Renal cortex interstitium (tissue), 11 donors: ENCODE data around the gene GPX4. TPM values are rescaled to one million over a fixed set of nuclear protein-coding genes. Genes with fewer than 3 reads are reported as not detected.

ENCODE experiments used
- DNase-seq, 11 donors: peaks; one replicate each; pipeline ENCODE4 v3.0.0-alpha.2; 2013; ENCODE audit warnings: low read depth in 9 of 11, low spot score in 4 of 11; ENCODE audit errors: extremely low read depth in 1 of 11
- polyA plus RNA-seq, 3 donors: library from polyadenylated mRNA; unstranded; fragments of 120-200 nt; gene quantifications; one replicate each; pipeline ENCODE4 v1.2.1, GENCODE V29; 2013; ENCODE audit not compliant: insufficient read length in 3 of 3

GPX4 gene
- polyA plus RNA-seq, 3 donors, result 237 to 269 (median 243) TPM

DNA sequence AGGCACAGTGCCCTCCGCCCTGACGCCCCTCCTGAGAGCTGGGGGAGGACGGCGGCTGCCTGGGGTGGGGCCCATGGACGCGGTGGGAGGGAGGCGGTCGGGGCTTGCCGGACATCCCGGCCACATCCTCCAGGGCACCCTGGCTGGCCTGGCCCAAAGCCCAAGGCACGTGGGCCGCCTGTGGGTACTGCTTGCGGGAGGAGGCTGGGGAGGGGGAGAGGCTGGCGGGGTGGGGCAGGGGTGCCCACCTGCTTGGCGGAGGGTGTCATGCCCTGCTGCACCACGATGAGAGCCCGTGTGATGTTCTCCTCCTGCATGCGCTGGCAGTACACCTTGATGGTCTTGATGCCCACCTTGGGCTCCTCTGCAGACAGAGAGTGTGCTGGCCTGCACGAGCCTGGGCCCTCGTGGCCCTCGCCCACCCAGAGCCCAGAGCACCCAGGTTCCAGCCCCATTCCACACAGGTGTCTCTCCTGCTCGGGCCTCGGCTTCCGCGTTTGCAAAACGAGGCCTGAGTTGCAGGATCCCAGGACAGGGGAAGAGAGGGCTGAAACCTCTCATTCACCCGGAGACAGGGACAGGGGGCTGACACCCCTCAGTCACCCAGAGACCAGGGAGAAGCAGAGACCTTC lies 12.1 kb upstream of the GPX4 start:
- no peak for DNase-seq

DNA sequence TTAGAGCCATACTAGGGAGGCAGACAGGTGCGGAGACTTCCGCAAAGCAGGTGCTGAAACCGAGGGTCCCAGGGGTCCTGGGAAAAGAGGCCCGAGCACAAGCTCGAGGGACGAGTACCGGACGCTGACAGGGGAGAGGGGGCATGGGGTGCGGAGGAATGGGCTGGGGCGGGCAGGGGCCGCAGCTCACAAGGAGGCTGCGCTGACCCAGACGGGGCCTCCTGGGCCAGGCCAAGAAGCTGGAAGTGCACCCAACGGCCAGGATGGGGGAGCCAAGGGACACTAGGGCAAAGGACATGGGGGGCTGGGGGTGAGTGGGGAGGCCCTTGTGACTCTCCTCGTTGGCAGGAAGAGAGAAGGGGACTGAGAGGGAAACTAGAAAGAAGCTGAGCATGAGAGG lies 10.5 kb upstream of the GPX4 start:
- DNase-seq, result no peak

DNA sequence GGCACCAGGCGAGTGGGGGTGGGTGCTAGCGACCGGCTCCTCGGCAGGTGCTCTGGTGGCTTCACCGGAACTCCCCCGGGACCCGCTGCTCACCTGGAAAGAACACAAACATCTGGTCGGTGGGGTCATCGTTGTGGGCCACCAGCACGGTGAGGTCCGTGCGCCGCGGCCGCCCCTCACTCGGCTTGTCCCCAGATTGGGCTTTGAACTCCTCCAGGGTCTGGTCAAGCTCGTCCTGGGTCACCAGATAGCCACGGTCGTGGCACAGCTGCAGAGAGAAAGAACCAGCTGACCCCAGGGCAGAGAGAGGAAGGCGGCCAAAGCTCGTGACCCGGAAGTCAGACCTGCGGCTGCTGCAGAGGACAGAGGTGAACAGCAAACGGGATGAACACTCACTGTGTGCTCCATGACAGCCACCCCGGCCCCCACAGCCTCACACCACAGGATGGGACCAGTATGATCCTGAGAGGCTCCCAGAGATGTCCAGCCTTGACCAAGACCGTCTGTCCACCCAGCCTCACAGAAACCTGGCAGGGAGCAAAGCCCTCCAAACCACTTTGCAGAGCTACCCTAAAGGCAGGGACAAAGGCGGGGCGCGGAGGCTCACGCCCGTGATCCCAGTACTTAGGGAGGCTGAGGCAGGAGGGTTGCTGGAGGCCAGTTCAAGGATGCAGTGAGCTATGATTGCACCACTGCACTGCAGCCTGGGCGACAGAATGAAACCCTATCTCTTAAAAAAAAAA lies 9.8 kb upstream of the GPX4 start:
- no peak for DNase-seq

DNA sequence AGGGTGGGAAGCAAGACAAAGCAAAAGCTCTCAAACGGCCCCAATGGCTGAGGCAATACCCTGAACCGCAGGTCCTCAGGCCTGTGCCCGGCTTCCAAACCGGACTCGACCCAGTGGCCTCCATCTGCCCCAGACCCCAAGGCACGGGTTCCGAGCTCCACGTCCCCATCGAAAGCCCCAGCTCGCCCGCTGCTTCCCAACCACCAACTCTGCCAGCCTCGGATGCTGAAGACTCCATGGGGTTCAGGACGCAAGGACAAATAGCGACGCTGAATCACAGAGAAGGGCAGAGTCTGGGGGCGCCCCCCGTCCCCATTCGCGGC lies 9.2 kb upstream of the GPX4 start:
- DNase-seq, result no peak

DNA sequence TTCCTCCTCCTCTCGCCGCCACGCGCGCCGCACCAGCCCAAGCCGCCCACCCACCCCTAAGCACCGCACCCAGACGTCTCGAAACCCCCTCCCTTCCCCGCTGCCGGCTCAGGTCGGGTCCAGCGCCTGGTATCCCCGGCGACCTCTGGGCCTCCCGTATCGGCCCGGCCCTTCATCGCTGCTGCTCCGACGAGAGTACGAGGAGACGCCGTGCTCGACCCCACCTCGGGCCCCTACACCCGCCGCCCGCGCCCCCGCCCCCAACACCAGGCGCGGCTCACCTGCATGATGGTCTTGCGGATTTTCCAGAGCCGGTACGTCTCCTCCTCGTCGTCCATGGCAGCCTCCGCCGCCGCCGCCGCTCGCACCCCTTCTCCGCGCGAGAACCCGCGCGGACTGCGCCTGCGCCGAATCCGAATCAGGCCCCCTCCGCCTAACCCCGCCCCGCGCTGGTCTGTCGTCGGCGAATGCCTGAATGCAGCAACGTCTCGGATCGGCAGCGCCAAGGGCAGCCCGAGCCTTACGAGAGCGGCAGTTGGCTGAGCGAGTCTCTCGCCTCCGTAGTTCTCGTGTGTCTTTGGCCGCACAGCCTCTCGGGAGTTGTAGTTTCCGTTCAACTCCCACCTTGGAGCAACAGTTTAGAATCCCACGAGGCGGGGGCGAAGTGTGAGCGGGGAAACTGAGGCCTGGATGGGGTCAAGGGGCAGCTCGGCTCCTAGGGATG lies 8.7 kb upstream of the GPX4 start, which contains the start of gene POLR2E:
POLR2E (minus strand) TSS at position 398 of the 724 bp plus-strand sequence; CDS start at position 338, 60 bp downstream.
- DNase-seq, result peak; percentile 91 to 97 (median 96)

DNA sequence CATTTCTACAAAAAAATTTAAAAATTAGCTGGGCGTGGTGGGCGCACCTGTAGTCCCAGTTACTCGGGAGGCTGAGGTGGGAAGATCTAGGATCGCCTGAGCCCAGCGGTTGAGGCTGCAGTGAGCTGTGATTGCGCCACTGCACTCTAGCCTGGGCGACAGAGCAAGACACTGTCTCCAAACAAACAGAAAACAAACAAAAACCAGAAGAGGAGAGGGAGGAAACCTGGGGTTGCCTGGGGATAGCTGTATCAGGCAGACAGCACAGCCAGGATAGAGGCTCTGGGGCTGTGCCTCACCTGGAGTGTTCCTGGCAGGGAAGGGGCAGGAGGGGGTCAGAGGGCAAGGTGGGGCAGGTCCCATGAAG lies 6.0 kb upstream of the GPX4 start:
- DNase-seq, result no peak

DNA sequence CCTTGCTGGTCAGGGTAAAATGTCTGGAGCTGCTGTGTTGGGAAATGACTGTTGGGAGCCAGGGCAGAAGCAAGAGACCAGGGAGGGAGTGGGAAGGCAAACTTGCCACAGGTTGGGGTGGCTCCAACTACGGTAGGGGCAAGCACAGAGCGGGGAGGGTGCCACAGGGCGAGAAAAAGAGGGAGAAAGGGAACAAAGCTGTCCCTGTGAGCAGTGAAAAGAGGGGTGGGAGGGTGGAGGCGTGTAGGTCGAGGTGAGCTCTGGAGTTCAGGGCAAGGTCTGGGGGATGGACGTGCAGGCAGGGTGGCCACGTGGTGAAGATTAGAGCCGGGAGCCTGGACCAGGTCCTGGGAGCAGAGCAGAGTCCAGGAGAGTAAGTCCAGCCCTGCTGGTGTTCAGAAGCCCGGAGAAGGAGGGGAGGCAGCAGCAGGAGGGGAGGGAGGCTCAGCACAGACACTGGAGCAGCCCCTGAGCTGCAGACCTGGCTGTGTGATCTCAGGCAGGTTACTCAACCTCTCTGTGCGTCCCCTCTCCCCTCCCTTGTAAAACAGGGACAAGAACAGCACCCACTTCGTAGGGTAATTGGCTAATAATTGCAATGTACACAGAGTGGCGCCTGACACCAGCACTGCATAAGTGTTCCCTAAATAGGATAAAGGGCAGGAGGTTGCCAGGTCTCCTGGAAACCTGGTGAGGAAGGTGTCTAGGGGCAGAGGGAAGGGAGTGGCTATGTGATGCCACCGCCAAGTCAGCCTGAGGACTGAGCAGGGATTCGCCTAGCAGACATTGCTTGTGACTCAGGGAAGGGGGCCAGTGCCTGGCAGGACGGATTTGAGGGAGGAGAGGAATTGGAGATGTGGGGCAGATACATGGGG lies 5.4 kb upstream of the GPX4 start:
- no peak for DNase-seq

DNA sequence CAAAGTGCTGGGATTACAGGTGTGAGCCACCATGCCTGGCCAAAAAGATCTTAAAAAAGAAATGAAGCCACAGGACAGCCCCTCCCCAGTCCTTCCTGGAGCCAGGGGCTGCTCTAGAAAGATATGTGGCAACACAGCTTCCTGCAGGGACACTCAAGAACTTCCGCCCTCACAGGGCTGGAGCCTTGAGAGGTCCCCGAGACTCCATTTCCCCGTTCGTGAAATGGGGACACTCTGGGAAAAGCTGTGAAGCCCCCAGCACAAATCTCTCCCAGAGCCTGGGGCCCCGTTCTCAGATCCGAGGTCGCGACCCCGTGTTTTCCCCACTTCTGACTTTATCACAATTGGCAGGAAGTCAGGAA lies 2.5 kb upstream of the GPX4 start:
- no peak for DNase-seq

DNA sequence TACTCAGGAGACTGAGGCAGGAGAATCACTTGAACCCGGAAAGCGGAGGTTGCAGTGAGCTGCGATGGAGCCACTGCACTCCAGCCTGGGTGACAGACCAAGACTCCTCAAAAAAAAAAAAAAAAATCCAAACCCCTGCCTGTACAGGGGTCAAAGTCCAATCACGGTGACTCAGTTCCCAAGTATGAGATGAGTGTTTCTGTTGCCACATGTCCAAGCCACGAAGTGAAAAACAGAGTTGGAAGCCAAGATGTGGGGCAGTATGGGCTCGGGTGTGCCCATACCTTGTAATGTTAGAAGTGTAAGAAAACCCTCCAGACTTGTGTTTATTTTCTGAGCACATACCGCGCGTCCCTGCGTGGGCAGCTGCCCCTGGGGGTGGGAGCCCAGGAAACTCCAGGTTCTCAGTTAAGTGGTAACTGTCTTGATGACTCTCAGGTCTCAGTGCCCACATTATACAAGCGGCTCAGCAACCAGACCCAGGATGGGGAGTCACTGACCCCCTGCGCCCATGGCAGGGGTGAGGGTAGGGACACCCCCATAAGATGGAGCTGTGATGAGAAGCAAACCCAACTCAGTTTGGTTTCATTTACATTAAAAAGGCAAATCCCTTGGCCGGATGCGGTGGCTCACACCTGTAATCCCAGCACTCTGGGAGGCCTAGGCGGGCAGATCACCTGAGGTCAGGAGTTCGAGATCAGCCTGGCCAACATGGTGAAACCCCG lies 1.2 kb upstream of the GPX4 start:
- DNase-seq, result peak in 1 of 11 donors; percentile 18

DNA sequence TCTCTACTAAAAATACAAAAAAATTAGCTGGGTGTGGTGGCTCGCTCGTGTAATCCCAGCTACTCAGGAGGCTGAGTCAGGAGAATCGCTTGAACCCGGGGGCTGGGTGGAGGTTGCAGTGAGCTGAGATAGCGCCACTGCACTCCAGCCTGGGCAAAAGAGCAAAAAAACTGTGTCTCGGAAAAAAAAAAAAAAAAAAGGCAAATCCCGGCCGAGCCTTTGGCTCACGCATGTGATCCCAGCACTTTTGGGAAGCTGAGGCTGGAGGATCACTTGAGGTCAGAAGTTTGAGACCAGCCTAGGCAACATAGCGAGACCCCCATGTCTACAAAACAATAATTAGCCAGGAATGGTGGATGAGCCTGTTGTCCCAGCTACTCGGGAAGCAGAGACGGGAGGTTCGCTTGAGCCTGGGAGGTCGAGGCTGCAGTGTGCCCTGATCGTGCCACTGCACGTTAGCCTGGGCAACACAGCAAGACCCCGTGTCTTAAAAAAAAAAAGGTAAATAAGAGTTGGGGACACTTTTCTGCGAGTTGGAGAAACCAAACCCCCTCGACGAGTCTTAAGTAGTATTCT lies 574 bp upstream of the GPX4 start:
- no peak for DNase-seq

DNA sequence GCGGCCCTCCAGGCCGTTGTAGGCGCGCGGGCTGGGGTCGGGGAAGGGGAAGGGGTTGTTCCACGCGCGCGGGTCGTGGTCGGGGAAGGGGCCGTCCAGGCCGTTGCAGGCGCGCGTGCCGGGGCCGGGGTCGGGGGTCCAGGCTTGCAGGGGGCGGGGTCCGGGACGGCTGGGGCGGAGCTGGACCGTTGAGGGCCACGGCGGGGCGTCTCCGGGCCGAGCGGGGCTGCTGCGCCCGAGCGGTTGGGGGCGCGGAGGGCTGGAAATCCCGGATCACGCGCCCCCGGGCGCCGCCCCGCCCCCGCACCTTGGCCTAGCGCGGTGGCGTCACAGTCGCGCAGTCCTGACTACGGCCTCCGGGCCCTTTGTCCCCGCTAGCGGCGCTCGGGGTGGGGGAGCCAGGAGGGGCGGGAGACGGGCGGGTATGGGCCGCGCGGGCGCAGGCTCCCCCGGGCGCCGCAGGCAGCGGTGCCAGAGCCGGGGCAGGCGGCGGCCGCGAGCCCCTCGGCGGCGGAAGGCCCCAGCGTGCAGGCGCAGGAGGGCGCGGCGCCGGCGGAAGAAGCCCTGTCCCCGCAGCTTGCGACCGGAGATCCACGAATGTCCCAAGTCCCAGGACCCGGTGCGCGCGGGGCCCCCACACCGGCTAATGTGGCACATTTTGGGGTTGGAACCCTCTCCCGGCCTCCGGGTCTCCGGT lies 665 bp downstream of the GPX4 start:
- DNase-seq, result peak in 6 of 11 donors; percentile 51 to 72 (median 62)

DNA sequence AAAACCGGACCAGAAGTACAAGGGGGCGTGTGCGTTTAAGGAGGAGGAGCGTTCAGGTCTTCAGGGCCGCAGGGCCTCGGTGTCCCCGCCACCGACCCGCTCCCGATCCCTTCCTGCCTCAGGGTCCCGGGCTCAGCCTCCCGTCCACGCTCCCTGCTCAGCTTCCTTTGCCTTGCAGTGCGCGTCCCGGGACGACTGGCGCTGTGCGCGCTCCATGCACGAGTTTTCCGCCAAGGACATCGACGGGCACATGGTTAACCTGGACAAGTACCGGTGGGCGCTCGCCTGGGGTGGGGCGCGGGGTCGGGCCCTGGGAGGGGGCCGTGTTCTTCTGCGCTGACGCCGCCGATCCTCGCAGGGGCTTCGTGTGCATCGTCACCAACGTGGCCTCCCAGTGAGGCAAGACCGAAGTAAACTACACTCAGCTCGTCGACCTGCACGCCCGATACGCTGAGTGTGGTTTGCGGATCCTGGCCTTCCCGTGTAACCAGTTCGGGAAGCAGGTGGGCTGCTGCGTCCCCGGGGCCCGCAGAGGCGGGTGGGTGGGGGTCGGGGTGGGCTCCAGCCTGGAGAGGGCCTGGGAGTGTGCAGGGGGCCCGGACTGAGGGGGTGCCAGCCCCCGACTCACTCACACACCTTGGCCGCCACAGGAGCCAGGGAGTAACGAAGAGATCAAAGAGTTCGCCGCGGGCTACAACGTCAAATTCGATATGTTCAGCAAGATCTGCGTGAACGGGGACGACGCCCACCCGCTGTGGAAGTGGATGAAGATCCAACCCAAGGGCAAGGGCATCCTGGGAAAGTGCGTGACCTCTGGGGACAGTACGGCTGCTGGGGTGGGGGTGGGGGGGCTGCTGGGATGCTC lies 1.4 kb downstream of the GPX4 start:
- peak in 2 of 11 donors; percentile 31 to 51 for DNase-seq

DNA sequence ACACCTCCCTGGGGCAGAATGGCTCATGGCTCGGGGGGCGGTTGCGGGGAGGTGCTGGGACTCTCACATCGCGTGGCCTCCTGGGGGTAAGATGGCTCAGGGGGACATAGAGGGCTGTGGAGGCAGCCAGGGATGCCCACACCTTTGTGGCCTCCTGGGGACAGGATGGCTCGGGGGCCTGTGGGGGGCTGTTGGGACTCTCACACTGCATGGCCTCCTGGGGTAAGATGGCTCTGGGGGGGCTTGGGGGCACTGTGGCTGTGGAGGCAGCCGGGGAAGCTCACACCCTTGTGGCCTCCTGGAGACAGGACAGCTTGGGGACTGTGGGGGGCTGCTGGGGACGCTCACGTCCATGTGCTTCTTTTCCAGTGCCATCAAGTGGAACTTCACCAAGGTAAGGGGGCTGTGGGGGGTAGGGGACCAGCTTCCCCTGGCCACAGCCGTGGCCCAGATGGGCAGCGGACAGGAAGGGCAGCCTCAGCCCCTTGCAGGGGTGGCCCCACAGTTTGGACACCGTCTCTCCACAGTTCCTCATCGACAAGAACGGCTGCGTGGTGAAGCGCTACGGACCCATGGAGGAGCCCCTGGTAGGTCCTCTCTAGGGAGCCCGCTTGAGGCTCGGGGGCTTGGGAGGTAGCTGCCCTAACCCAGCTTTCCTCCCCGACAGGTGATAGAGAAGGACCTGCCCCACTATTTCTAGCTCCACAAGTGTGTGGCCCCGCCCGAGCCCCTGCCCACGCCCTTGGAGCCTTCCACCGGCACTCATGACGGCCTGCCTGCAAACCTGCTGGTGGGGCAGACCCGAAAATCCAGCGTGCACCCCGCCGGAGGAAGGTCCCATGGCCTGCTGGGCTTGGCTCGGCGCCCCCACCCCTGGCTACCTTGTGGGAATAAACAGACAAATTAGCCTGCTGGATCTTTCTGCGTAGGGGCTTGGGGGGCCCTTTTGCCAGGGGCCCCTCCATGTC lies 2.4 kb downstream of the GPX4 start:
- no peak for DNase-seq

DNA sequence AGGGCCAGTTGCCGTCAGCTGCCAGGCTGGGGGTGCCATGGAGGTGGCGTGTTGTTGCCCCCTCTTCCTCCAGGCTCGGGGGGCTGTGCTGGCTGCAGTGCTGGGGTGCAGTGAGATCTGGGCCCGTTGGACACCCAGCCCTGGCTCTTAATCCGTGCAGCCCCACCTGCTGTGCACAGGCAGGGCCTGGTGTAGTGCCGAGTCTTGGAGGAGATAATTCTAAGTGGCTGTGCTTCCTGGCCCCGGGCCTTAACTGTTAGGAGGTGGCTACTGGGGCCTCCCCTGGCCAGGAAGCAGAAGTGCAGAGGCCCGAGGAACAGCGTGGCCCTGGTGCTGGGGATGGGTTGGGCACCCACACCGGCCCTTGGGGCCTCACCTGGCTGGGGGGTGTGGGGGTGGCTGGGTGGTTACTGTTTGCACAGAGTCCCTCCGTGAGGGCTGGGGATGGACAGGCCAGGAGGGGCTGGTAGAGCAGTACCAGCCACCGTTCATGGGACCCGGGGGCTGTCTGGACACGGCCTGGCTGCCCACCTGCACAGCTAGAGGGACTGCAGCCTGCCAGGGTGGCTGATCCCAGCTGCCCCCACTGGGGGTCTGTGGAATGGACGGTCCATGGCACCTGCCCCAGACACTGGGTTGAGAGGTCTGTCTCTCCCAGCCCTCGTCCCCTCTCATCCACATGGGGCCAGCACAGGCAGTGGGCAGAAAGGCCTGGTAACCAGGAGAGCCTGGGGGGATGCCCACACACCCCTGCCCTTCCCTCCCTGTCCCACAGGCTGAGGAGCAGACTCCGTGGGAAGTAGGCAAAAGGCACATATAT lies 3.3 kb downstream of the GPX4 start:
- no peak for DNase-seq

DNA sequence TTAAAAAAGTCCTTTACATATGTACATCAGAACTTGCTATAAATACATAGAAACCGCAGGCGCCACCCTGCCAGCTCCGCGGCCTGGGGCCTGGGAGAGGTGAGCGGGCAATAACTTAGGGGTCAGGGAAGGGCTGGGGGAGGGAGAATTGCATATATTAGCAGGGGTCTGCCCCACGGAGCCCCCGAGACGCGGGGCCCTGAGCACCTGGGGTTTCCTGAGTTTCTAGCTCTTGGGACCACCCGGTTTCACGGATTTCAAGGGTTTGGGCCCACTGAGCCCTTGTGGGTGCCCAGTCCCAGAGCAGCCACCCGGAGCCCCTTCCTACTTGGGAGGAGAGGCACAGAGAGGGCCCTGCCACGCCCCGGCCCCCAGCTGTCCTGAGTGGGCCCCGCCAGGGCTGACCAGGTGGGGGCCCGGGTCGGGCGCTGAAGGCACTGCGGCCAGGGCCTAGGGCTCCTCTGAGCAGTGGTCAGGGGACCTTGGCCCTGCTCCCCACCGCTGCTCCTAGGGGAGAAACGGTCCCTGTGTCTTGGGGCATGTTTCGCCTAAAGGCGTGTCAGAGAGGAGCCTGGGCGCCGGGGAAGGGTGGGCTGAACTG lies 4.0 kb downstream of the GPX4 start:
- DNase-seq, result no peak
